Upper lobe of left lung (tissue), 4 donors: ENCODE results near the gene RUFY3.

ENCODE experiments used
- POLR2A ChIP-seq, 4 donors: fragments of 450-650 bp; IDR thresholded peaks; one replicate each; pipeline ENCODE4 v1.5.1; 2016 to 2017; ENCODE audit warnings: antibody characterized with exemption in 4 of 4, mild to moderate bottlenecking in 2 of 4
- TF ChIP-seq, protein P1 (sequence below), 6 experiments: fragments of 450-650 bp in 4 of 6; fragments of 200-600 bp in 2 of 6; sonication (generic) in 2 of 6; IDR thresholded peaks; one replicate each; pipeline ENCODE4 v1.5.1; 2016 to 2019; ENCODE audit warnings: antibody characterized with exemption in 6 of 6

- TF ChIP-seq, protein P1, sequence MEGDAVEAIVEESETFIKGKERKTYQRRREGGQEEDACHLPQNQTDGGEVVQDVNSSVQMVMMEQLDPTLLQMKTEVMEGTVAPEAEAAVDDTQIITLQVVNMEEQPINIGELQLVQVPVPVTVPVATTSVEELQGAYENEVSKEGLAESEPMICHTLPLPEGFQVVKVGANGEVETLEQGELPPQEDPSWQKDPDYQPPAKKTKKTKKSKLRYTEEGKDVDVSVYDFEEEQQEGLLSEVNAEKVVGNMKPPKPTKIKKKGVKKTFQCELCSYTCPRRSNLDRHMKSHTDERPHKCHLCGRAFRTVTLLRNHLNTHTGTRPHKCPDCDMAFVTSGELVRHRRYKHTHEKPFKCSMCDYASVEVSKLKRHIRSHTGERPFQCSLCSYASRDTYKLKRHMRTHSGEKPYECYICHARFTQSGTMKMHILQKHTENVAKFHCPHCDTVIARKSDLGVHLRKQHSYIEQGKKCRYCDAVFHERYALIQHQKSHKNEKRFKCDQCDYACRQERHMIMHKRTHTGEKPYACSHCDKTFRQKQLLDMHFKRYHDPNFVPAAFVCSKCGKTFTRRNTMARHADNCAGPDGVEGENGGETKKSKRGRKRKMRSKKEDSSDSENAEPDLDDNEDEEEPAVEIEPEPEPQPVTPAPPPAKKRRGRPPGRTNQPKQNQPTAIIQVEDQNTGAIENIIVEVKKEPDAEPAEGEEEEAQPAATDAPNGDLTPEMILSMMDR (IDR thresholded peaks at IDR 0.05), result no peak
- no peak for TF ChIP-seq POLR2A (IDR thresholded peaks at IDR 0.05)
These were observed 81.3 kb downstream of the RUFY3 start for GRCh38 chr4:70802928-70803580.
